Sigmoid colon (tissue), 7 donors: ENCODE data around the gene ALOX12. TPM values are rescaled to one million over a fixed set of nuclear protein-coding genes. Genes with fewer than 3 reads are reported as not detected.
A peak's percentile ranks its signal among the peaks of the same experiment; 100 is the strongest.

Experiments used
- DNase-seq: peaks from one replicate; pipeline ENCODE4 v3.0.0-alpha.2; 2019
- H3K27ac ChIP-seq, 4 donors: fragments of 200-600 bp; sonication (generic); one replicate each; pipeline ENCODE4 v1.5.1; 2016 to 2019; ENCODE audit warnings: mild to moderate bottlenecking in 1 of 4
- H3K27me3 ChIP-seq, 3 donors: fragments of 200-600 bp; sonication (generic); one replicate each; pipeline ENCODE4 v1.5.1; 2019; ENCODE audit warnings: mild to moderate bottlenecking in 1 of 3
- H3K36me3 ChIP-seq, 4 donors: fragments of 200-600 bp; sonication (generic); one replicate each; pipeline ENCODE4 v1.5.1; 2016 to 2019
- H3K4me1 ChIP-seq, 4 donors: fragments of 200-600 bp; sonication (generic); one replicate each; pipeline ENCODE4 v1.5.1; 2017 to 2019
- H3K4me3 ChIP-seq, 4 donors: fragments of 200-600 bp; sonication (generic); one replicate each; pipeline ENCODE4 v1.5.1; 2017 to 2019; ENCODE audit warnings: mild to moderate bottlenecking in 2 of 4, moderate library complexity in 1 of 4
- H3K9me3 ChIP-seq, 4 donors: fragments of 200-600 bp in 3 of 4; sonication (generic) in 3 of 4; one replicate each; pipeline versions ENCODE4 v1.5.1 to v1.6.1; 2013 to 2019
- EP300 ChIP-seq, 4 donors: sonication (generic); formaldehyde crosslinking; IDR thresholded peaks; one replicate each; pipeline ENCODE4 v1.6.1; 2017; ENCODE audit warnings: antibody characterized with exemption in 4 of 4
- POLR2A ChIP-seq, 2 donors: fragments of 450-650 bp; IDR thresholded peaks; one replicate each; pipeline ENCODE4 v1.6.1; 2016; ENCODE audit warnings: antibody characterized with exemption in 2 of 2, mild to moderate bottlenecking in 2 of 2, moderate library complexity in 2 of 2
- POLR2AphosphoS5 ChIP-seq, 4 donors: sonication (generic); formaldehyde crosslinking; IDR thresholded peaks; one replicate each; pipeline ENCODE4 v1.6.1; 2017; ENCODE audit warnings: antibody characterized with exemption in 4 of 4
- WGBS, 2 donors: extraction: QIAGEN DNeasy Blood & Tissue Kit; methylation state at CpG; one replicate each; pipeline ENCODE4 v1.1.7; 2013; 5-methylcytosine and 5-hydroxymethylcytosine counted together
- intact Hi-C: fragments of 100-400 bp; cut with DNase I; formaldehyde crosslinking; loops from one replicate; pipeline ENCODE4 v1.15.1; 2023
- polyA plus RNA-seq, 3 donors: library from polyadenylated mRNA; stranded (reverse); fragments of 200-250 nt; gene quantifications; one replicate each; pipeline ENCODE4 v1.2.3, GENCODE V29; 2013
- total RNA-seq, 4 donors: library from RNA; depleted of rRNA; stranded (reverse); fragments of >200 nt; gene quantifications; one replicate each; pipeline ENCODE4 v1.1.0, GENCODE V29; 2016
- TF ChIP-seq, protein P1 (sequence below), 4 experiments: fragments of 450-650 bp in 3 of 4; fragments of 200-600 bp in 1 of 4; IDR thresholded peaks; one replicate each; pipeline ENCODE4 v1.5.1; 2016 to 2019; ENCODE audit warnings: antibody characterized with exemption in 4 of 4, mild to moderate bottlenecking in 3 of 4, moderate library complexity in 2 of 4
- donor health status: healthy with polysubstance abuse.
- donor health status: Bipolar disorder and iron deficiency.
- donor health status: healthy.

The ALOX12 gene
- total and polyA plus RNA-seq, 7 donors, result not detected

DNA sequence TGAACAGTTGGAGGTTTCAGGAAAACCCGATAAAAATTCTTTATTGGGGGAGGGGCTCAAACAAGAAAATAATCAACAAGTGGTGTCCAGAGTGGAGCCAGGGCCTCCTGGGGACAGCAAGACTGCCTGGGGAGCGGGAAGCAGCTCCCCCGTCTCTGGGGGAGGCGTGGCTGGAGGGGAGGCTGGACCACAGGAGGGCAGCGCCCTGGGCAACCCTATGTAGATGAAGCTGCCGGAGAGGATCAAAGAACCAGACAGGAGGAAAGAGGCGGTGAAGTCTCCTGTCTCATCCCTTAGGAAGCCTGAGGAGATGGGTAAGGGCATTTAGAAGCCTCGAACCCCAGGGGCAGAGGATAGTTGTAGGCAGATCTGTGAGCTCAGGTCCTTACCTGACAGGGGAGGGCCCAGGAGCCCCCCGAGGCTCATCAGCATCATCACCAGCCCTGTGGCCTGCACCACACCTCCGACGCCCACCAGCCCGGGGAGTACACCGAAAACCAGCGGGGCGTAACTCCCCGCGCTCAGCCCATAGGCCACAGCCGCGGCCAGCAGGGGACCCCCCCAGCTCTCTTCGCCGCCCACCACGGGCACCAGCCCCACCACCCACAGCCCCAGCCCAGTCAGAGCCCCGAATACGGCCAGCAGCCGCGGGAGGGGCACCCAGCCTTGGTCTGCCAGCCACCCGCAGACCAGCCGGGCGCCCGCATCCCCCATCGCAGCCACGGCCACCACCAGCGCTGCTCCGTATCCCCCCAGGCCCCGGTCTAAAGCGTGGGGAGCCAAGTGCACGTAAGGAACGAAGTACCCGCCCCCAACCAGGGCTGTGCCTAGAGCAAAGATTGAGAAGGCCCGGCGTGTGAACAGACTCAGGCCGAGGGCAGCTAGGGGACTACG is 46.0 kb downstream of the ALOX12 start:
- intact Hi-C loops, result no loop called here
- H3K4me3 ChIP-seq, result peak overlapping the region in 2 of 4 donors; percentile 51 to 53
- peak overlapping the region in 1 of 4 donors; percentile 20 for H3K27ac ChIP-seq
- TF ChIP-seq, protein P1, sequence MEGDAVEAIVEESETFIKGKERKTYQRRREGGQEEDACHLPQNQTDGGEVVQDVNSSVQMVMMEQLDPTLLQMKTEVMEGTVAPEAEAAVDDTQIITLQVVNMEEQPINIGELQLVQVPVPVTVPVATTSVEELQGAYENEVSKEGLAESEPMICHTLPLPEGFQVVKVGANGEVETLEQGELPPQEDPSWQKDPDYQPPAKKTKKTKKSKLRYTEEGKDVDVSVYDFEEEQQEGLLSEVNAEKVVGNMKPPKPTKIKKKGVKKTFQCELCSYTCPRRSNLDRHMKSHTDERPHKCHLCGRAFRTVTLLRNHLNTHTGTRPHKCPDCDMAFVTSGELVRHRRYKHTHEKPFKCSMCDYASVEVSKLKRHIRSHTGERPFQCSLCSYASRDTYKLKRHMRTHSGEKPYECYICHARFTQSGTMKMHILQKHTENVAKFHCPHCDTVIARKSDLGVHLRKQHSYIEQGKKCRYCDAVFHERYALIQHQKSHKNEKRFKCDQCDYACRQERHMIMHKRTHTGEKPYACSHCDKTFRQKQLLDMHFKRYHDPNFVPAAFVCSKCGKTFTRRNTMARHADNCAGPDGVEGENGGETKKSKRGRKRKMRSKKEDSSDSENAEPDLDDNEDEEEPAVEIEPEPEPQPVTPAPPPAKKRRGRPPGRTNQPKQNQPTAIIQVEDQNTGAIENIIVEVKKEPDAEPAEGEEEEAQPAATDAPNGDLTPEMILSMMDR (IDR thresholded peaks at IDR 0.05), result no peak
- no peak for TF ChIP-seq EP300 (IDR thresholded peaks at IDR 0.05)
- TF ChIP-seq POLR2A (IDR thresholded peaks at IDR 0.05), result no peak
- no peak for TF ChIP-seq POLR2AphosphoS5 (IDR thresholded peaks at IDR 0.05)
- DNase-seq, result no peak
- H3K27me3 ChIP-seq, result peaks cover 15 to 36% (median 26%) of the 10 kb centered on the region in 3 donors
- no peaks in the 10 kb centered on the region for H3K9me3 ChIP-seq
- WGBS, 2 donors, result 35 to 49% methylated on average over 43 of the region's 43 CpGs
- peaks cover 0 to 33% (median 30%) of the 10 kb centered on the region in 4 donors for H3K4me1 ChIP-seq
- H3K36me3 ChIP-seq, result no peaks in the 10 kb centered on the region

DNA sequence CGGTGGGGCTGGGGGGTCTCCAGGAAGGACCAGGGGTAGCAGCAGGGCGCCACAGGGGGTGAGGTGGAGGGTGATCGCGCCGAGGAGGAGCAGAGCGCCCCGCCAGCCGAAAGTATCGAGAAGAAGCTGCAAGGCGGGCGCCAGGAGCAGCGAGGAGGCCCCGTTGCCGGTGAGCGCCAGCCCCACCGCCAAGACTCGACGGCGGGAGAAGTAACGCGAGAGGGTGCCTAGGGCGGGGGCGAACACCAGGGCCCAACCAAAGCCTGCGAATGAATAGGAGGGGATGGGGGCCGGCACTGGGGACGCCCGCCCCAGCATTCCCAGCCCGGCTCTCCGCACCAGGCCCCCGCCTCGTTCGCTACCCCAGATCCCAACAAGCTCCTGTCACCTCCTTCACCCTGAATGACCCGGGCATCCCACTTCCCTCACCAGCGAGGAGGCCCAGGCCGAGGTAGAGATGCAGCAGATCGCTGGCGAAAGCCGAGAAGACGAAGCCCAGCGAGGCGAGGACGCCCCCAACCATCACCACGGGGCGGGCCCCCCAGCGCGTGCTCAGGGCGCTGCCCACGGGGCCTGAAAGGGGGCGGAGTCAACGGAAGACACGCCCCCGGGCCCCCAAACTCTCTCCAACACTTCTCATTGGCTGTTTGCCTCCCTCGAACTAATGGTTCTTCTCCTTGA is 46.8 kb downstream of the ALOX12 start:
- Histone ChIP-seq H3K4me3 (peak overlapping the region in 2 of 4 donors; percentile 51 to 53), H3K36me3 (no peaks in the 10 kb centered on the region), H3K27me3 (peaks cover 15 to 36% (median 26%) of the 10 kb centered on the region in 3 donors), H3K9me3 (no peaks in the 10 kb centered on the region), H3K4me1 (peaks cover 0 to 39% (median 33%) of the 10 kb centered on the region in 4 donors), H3K27ac (peak overlapping the region in 2 of 4 donors; percentile 43 to 58)
- no peak for DNase-seq
- 7 to 25% methylated on average over 53 of the region's 53 CpGs for WGBS, 2 donors
- no peak for TF ChIP-seq POLR2A (IDR thresholded peaks at IDR 0.05)
- no peak for TF ChIP-seq EP300 (IDR thresholded peaks at IDR 0.05)
- TF ChIP-seq, protein P1 (IDR thresholded peaks at IDR 0.05), result no peak
- no peak for TF ChIP-seq POLR2AphosphoS5 (IDR thresholded peaks at IDR 0.05)
- intact Hi-C loops, result no loop called here

DNA sequence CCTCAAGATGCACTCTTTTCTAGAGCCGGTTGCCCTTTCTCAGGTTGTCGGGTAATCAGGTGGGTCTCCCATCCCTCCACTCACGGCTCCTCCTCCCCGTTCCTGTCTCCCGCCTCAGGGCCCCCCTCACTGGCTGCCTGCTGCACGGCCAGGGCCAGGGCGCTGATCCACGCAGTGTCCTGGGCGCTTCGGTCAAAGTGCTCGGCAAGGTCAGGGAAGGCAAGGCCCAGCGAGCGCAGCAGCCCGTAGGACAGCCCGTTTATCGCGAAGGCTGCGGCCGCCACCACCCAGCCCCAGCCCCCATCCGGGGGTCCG is 47.3 kb downstream of the ALOX12 start:
- Histone ChIP-seq H3K36me3 (no peaks in the 10 kb centered on the region), H3K27ac (peak overlapping the region in 3 of 4 donors; percentile 19 to 58 (median 43)), H3K9me3 (no peaks in the 10 kb centered on the region), H3K4me3 (peak overlapping the region; percentile 12 to 53 (median 43)), H3K27me3 (peaks cover 15 to 36% (median 26%) of the 10 kb centered on the region in 3 donors), H3K4me1 (peaks cover 0 to 39% (median 33%) of the 10 kb centered on the region in 4 donors)
- intact Hi-C loops, result no loop called here
- DNase-seq, result no peak
- TF ChIP-seq POLR2A (IDR thresholded peaks at IDR 0.05) (no peak), EP300 (IDR thresholded peaks at IDR 0.05) (no peak), POLR2AphosphoS5 (IDR thresholded peaks at IDR 0.05) (no peak)
- TF ChIP-seq, protein P1 (IDR thresholded peaks at IDR 0.05), result no peak
- WGBS, 2 donors, result 4 to 7% methylated on average over 21 of the region's 21 CpGs

DNA sequence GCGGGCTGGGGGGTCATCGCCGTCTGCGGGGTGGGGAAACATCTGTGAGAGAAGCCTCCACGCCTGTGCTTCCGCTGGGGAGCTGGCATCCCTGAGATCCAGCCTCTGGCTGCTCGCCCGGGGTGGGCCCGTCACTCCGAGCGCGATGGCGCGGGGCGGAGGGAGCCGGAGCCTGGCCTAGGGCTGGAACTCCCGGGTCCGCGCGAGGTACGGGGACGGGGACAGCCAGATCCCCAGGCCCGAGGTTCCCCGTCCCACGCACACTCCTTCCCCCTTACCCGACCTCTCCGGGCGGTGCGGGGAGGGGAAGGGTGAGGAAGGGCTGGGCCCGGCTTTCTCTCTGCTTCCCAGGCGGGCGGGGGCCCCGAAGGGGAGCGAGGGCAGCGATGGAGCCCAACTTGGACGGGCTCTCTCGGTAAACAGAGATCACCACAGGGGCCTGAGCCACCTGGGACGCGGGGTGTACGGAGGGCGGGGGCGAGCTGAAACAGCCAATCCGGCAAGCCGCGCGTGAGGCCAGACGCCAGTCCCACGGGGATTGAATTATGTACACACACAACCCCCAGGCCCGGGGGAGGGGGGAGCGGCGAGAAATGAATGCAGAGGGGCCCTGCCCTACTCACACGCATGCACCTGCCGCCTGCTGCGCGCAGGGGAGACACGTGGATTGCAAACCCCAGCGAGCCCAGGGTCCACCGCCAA is 47.8 kb downstream of the ALOX12 start, which contains the start of gene SLC16A11:
TSS of gene SLC16A11 (minus strand) at position 596 of the 702 bp plus-strand sequence. CDS start at position 17, 579 bp downstream.
- intact Hi-C loops, result no loop called here
- H3K4me3 ChIP-seq, result peak within 1 kb of the TSS; percentile 12 to 53 (median 43)

More for the DNA sequence above, 47.8 kb downstream of the ALOX12 start, which contains the start of gene SLC16A11:
- Histone ChIP-seq H3K36me3 (no peaks in the 10 kb centered on the region), H3K27me3 (peaks cover 15 to 36% (median 26%) of the 10 kb centered on the region in 3 donors), H3K4me1 (peaks cover 0 to 39% (median 33%) of the 10 kb centered on the region in 4 donors), H3K27ac (peak within 1 kb of the TSS in 3 of 4 donors; percentile 19 to 58 (median 43)), H3K9me3 (no peaks in the 10 kb centered on the region)
- TF ChIP-seq POLR2AphosphoS5 (IDR thresholded peaks at IDR 0.05) (peak in 1 of 4 donors; percentile 20), POLR2A (IDR thresholded peaks at IDR 0.05) (no peak)
- TF ChIP-seq, protein P1 (IDR thresholded peaks at IDR 0.05), result no peak
- DNase-seq, result no peak
- 2% methylated on average over 58 of the region's 58 CpGs for WGBS, 2 donors
